ENCODE data around the gene KIAA1328. TPM values are rescaled to one million over a fixed set of nuclear protein-coding genes. Genes with fewer than 3 reads are reported as not detected.

KIAA1328 gene
- total RNA-seq, 2 donors from 2014 or later, result 4.8 to 5.2 TPM

- no peaks in the 10 kb centered on the region for H3K36me3 ChIP-seq
- DNase-seq, result no peak
- H3K9me3 ChIP-seq, result no peaks in the 10 kb centered on the region
- H3K27me3 ChIP-seq, result no peaks in the 10 kb centered on the region
- no peak overlapping the region for H3K4me3 ChIP-seq
- H3K27ac ChIP-seq, result no peak overlapping the region
- no peak overlapping the region for H3K9ac ChIP-seq (ENCODE audit: low read depth in 2 of 2, low read length in 2 of 2)
- no peak for TF ChIP-seq CTCF (IDR thresholded peaks at IDR 0.05)
- no peaks in the 10 kb centered on the region for H3K4me1 ChIP-seq
- intact Hi-C loops (cut with DNase I), result no loop called here
Measured at GRCh38 chr18:36950282-36950681, 121.4 kb downstream of the KIAA1328 start.

GRCh38 chr18:36950960-36951359 is 122.0 kb downstream of the KIAA1328 start:
- Histone ChIP-seq H3K36me3 (no peaks in the 10 kb centered on the region), H3K9ac (ENCODE audit: low read depth in 2 of 2, low read length in 2 of 2) (no peak overlapping the region), H3K4me3 (no peak overlapping the region), H3K4me1 (no peaks in the 10 kb centered on the region), H3K27me3 (no peaks in the 10 kb centered on the region), H3K9me3 (no peaks in the 10 kb centered on the region), H3K27ac (no peak overlapping the region)
- intact Hi-C loops (cut with DNase I), result no loop called here
- TF ChIP-seq CTCF (IDR thresholded peaks at IDR 0.05), result no peak
- DNase-seq, result no peak

GRCh38 chr18:36953047-36953446 is 124.1 kb downstream of the KIAA1328 start:
- Histone ChIP-seq H3K27ac (no peak overlapping the region), H3K9ac (ENCODE audit: low read depth in 2 of 2, low read length in 2 of 2) (no peak overlapping the region), H3K36me3 (no peaks in the 10 kb centered on the region), H3K4me1 (no peaks in the 10 kb centered on the region), H3K4me3 (no peak overlapping the region), H3K9me3 (no peaks in the 10 kb centered on the region), H3K27me3 (no peaks in the 10 kb centered on the region)
- intact Hi-C loops (cut with DNase I), result no loop called here
- TF ChIP-seq CTCF (IDR thresholded peaks at IDR 0.05), result no peak
- DNase-seq, result no peak

GRCh38 chr18:36960038-36960437 is 131.1 kb downstream of the KIAA1328 start:
- Histone ChIP-seq H3K9ac (ENCODE audit: low read depth in 2 of 2, low read length in 2 of 2) (no peak overlapping the region), H3K4me1 (no peaks in the 10 kb centered on the region), H3K9me3 (no peaks in the 10 kb centered on the region), H3K4me3 (no peak overlapping the region), H3K27ac (no peak overlapping the region), H3K36me3 (no peaks in the 10 kb centered on the region), H3K27me3 (no peaks in the 10 kb centered on the region)
- no peak for DNase-seq
- TF ChIP-seq CTCF (IDR thresholded peaks at IDR 0.05), result no peak
- intact Hi-C loops (cut with DNase I), result no loop called here

- Histone ChIP-seq H3K36me3 (no peaks in the 10 kb centered on the region), H3K27ac (no peak overlapping the region), H3K4me1 (no peaks in the 10 kb centered on the region), H3K9ac (ENCODE audit: low read depth in 2 of 2, low read length in 2 of 2) (no peak overlapping the region), H3K27me3 (no peaks in the 10 kb centered on the region), H3K4me3 (no peak overlapping the region), H3K9me3 (no peaks in the 10 kb centered on the region)
- no peak for TF ChIP-seq CTCF (IDR thresholded peaks at IDR 0.05)
- intact Hi-C loops (cut with DNase I), result no loop called here
- DNase-seq, result no peak
Measured at GRCh38 chr18:36963464-36963863, 134.5 kb downstream of the KIAA1328 start.

GRCh38 chr18:36974686-36975085 is 145.8 kb downstream of the KIAA1328 start:
- Histone ChIP-seq H3K9me3 (no peaks in the 10 kb centered on the region), H3K36me3 (no peaks in the 10 kb centered on the region), H3K4me1 (no peaks in the 10 kb centered on the region), H3K4me3 (no peak overlapping the region), H3K27me3 (no peaks in the 10 kb centered on the region), H3K27ac (no peak overlapping the region), H3K9ac (ENCODE audit: low read depth in 2 of 2, low read length in 2 of 2) (no peak overlapping the region)
- DNase-seq, result no peak
- TF ChIP-seq CTCF (IDR thresholded peaks at IDR 0.05), result no peak
- intact Hi-C loops (cut with DNase I), result no loop called here
